Liver (tissue), 9 donors: Measurements from ENCODE around the gene DCAF16. TPM values are rescaled to one million over a fixed set of nuclear protein-coding genes. Genes with fewer than 3 reads are reported as not detected.

Experiments
- DNase-seq: peaks from one replicate; pipeline ENCODE4 v3.0.0-alpha.2; 2017; ENCODE audit warnings: low spot score
- H3K27ac ChIP-seq, 2 donors: one replicate each; pipeline ENCODE4 v1.7.0; 2013; ENCODE audit warnings: inconsistent platforms in 2 of 2, low read length in 2 of 2, control low read depth in 1 of 2, low read depth in 1 of 2, mild to moderate bottlenecking in 1 of 2
- H3K27me3 ChIP-seq, 4 donors: one replicate each; pipeline versions ENCODE4 v1.6.1 to v1.7.0; 2013; ENCODE audit warnings: low read length in 3 of 4, inconsistent platforms in 1 of 4, mild to moderate bottlenecking in 1 of 4, moderate library complexity in 1 of 4; ENCODE audit not compliant: control insufficient read depth in 4 of 4, insufficient read depth in 4 of 4
- H3K36me3 ChIP-seq, 4 donors: one replicate each; pipeline versions ENCODE4 v1.6.1 to v1.7.0; 2013; ENCODE audit warnings: low read length in 3 of 4, mild to moderate bottlenecking in 3 of 4, low read depth in 1 of 4, moderate library complexity in 1 of 4; ENCODE audit not compliant: control insufficient read depth in 4 of 4, insufficient read depth in 3 of 4
- H3K4me1 ChIP-seq, 4 donors: one replicate each; pipeline versions ENCODE4 v1.6.1 to v1.7.0; 2013; ENCODE audit warnings: low read length in 3 of 4, mild to moderate bottlenecking in 3 of 4, moderate library complexity in 1 of 4; ENCODE audit not compliant: control insufficient read depth in 4 of 4, insufficient read depth in 4 of 4
- H3K4me3 ChIP-seq, 3 donors: one replicate each; pipeline versions ENCODE4 v1.6.1 to v1.7.0; 2013; ENCODE audit warnings: low read length in 3 of 3, control low read depth in 1 of 3, low read depth in 1 of 3, mild to moderate bottlenecking in 1 of 3
- H3K9ac ChIP-seq, 2 donors: one replicate each; pipeline ENCODE4 v1.7.0; 2013; ENCODE audit warnings: low read length in 2 of 2, mild to moderate bottlenecking in 2 of 2, moderate library complexity in 2 of 2, control low read depth in 1 of 2, low read depth in 1 of 2
- H3K9me3 ChIP-seq, 4 donors: one replicate each; pipeline versions ENCODE4 v1.6.1 to v1.7.0; 2013; ENCODE audit warnings: low read length in 3 of 4; ENCODE audit not compliant: control insufficient read depth in 4 of 4
- EGR1 ChIP-seq, 2 donors: IDR thresholded peaks; 2 replicates each; pipeline ENCODE4 v1.6.1; 2016 to 2018; ENCODE audit warnings: antibody characterized with exemption in 2 of 2, low read depth in 2 of 2
- FOXA1 ChIP-seq: IDR thresholded peaks from 2 replicates; pipeline ENCODE4 v1.6.1; 2016; ENCODE audit warnings: antibody characterized with exemption
- FOXA2 ChIP-seq: IDR thresholded peaks from 2 replicates; pipeline ENCODE4 v1.6.1; 2016; ENCODE audit warnings: antibody characterized with exemption
- GABPA ChIP-seq, 2 donors: IDR thresholded peaks in 1 of 2; conservative IDR thresholded peaks in 1 of 2; 2 replicates each; pipeline ENCODE4 v1.6.1; 2016; ENCODE audit warnings: antibody characterized with exemption in 2 of 2, mild to moderate bottlenecking in 1 of 2, moderate library complexity in 1 of 2
- HNF4A ChIP-seq, 2 donors: conservative IDR thresholded peaks; 2 replicates each; pipeline ENCODE4 v1.6.1; 2016; ENCODE audit warnings: antibody characterized with exemption in 2 of 2, mild to moderate bottlenecking in 2 of 2
- HNF4G ChIP-seq: IDR thresholded peaks from 2 replicates; pipeline ENCODE4 v1.6.1; 2016; ENCODE audit warnings: antibody characterized with exemption
- JUND ChIP-seq, 2 donors: IDR thresholded peaks; 2 replicates each; pipeline ENCODE4 v1.6.1; 2016; ENCODE audit warnings: antibody characterized with exemption in 2 of 2
- NR2F2 ChIP-seq: IDR thresholded peaks from 2 replicates; pipeline ENCODE4 v1.6.1; 2016; ENCODE audit warnings: antibody characterized with exemption
- RAD21 ChIP-seq, 2 donors: IDR thresholded peaks; 2 replicates each; pipeline ENCODE4 v1.6.1; 2016; ENCODE audit warnings: antibody characterized with exemption in 2 of 2, mild to moderate bottlenecking in 2 of 2
- RXRA ChIP-seq, 2 donors: IDR thresholded peaks; 2 replicates each; pipeline ENCODE4 v1.6.1; 2017 to 2018; ENCODE audit warnings: antibody characterized with exemption in 2 of 2, mild to moderate bottlenecking in 1 of 2
- SP1 ChIP-seq: IDR thresholded peaks from 2 replicates; pipeline ENCODE4 v1.6.1; 2018; ENCODE audit warnings: antibody characterized with exemption, mild to moderate bottlenecking
- YY1 ChIP-seq: IDR thresholded peaks from 2 replicates; pipeline ENCODE4 v1.6.1; 2016; ENCODE audit warnings: antibody characterized with exemption, mild to moderate bottlenecking
- WGBS: extraction: QIAGEN DNeasy Blood & Tissue Kit; methylation state at CpG from one replicate; pipeline ENCODE4 v1.1.7; 2013; 5-methylcytosine and 5-hydroxymethylcytosine counted together
- polyA plus RNA-seq, 2 donors: library from polyadenylated mRNA; stranded (reverse) in 1 of 2; unstranded in 1 of 2; fragments of 200-250 nt in 1 of 2; fragments of >200 nt in 1 of 2; fragmentation: Nextera tagmentation in 1 of 2; extraction: Ambion mirVana in 1 of 2; gene quantifications; one replicate each; pipeline versions ENCODE4 v1.2.1 to v1.2.3, GENCODE V29; 2013 to 2015
- total RNA-seq, 2 donors: library from RNA; depleted of rRNA; stranded (reverse); fragments of >200 nt; gene quantifications; one replicate each; pipeline ENCODE4 v1.2.3, GENCODE V29; 2014
- TF ChIP-seq, protein P1 (sequence below): IDR thresholded peaks from 2 replicates; pipeline ENCODE4 v1.6.1; 2016; ENCODE audit warnings: antibody characterized with exemption, mild to moderate bottlenecking
- TF ChIP-seq, protein P2 (sequence below): IDR thresholded peaks from 2 replicates; pipeline ENCODE4 v1.6.1; 2016; ENCODE audit warnings: antibody characterized with exemption
- TF ChIP-seq, protein P3 (sequence below): IDR thresholded peaks from 2 replicates; pipeline ENCODE4 v1.6.1; 2016; ENCODE audit warnings: antibody characterized with exemption
- TF ChIP-seq, protein P4 (sequence below): fragments of 150-350 bp; IDR thresholded peaks from 2 replicates; pipeline ENCODE4 v1.5.1; 2017; ENCODE audit warnings: improper control_type of control experiment, low read depth, low read length; ENCODE audit not compliant: missing input control
- donor health status: healthy.
- donor health status: healthy.
- donor health status: healthy.
- donor health status: healthy.
- donor health status: healthy.

Gene DCAF16
- total and polyA plus RNA-seq, 4 donors: 1.6 to 13.4 (median 5.0) TPM

DNA sequence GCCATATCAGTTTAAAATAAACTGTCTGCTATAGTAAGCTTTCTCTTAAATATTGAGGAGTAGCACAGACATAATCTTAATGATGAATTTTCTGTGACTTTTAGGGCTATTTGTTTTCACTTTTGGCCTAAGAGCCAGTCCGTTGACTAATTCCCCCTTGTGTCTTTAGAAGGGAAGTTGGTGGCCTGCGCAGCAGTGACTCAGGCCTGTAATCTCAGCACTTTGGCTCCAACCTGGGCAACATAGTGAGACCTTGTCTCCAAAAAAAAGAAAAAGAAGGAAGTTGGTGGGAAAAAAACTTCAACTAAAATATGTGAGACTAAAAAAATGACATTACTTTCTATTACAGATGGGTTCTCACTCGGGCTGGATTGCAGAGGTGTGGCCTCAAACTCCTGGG is 3.6 kb upstream of the DCAF16 start (continued):
- TF ChIP-seq, protein P1, sequence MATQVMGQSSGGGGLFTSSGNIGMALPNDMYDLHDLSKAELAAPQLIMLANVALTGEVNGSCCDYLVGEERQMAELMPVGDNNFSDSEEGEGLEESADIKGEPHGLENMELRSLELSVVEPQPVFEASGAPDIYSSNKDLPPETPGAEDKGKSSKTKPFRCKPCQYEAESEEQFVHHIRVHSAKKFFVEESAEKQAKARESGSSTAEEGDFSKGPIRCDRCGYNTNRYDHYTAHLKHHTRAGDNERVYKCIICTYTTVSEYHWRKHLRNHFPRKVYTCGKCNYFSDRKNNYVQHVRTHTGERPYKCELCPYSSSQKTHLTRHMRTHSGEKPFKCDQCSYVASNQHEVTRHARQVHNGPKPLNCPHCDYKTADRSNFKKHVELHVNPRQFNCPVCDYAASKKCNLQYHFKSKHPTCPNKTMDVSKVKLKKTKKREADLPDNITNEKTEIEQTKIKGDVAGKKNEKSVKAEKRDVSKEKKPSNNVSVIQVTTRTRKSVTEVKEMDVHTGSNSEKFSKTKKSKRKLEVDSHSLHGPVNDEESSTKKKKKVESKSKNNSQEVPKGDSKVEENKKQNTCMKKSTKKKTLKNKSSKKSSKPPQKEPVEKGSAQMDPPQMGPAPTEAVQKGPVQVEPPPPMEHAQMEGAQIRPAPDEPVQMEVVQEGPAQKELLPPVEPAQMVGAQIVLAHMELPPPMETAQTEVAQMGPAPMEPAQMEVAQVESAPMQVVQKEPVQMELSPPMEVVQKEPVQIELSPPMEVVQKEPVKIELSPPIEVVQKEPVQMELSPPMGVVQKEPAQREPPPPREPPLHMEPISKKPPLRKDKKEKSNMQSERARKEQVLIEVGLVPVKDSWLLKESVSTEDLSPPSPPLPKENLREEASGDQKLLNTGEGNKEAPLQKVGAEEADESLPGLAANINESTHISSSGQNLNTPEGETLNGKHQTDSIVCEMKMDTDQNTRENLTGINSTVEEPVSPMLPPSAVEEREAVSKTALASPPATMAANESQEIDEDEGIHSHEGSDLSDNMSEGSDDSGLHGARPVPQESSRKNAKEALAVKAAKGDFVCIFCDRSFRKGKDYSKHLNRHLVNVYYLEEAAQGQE: no peak
- TF ChIP-seq GABPA (IDR thresholded peaks at IDR 0.05 in 1 of 2, conservative IDR thresholded peaks at IDR 0.05 in 1 of 2) (no peak), RXRA (IDR thresholded peaks at IDR 0.05) (no peak), SP1 (no peak)
- TF ChIP-seq, protein P2, sequence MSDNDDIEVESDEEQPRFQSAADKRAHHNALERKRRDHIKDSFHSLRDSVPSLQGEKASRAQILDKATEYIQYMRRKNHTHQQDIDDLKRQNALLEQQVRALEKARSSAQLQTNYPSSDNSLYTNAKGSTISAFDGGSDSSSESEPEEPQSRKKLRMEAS: no peak

DNA sequence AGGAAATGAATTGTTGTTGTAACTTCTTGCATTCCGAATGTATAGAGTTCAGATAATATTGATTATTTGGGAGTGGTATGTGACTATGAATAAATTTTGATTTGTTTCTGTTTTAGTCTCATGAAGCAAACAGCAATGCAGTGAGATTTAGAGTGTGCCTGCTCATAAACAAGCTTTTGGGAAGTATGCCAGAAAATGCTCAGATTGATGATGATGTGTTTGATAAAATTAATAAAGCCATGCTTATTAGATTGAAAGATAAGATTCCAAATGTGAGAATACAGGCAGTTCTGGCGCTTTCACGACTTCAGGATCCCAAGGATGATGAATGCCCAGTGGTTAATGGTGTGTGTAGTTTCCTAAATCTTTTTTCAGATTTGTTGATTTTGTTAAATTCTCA is 2.2 kb upstream of the DCAF16 start:
- no peak overlapping the region for H3K9ac ChIP-seq
- no peaks in the 10 kb centered on the region for H3K36me3 ChIP-seq
- no peaks in the 10 kb centered on the region for H3K9me3 ChIP-seq
- DNase-seq: no peak
- 81% methylated on average over 3 of the region's 3 CpGs for WGBS
- no peak overlapping the region for H3K27ac ChIP-seq
- H3K4me3 ChIP-seq: no peak overlapping the region
- TF ChIP-seq FOXA1: no peak
- TF ChIP-seq, protein P3, sequence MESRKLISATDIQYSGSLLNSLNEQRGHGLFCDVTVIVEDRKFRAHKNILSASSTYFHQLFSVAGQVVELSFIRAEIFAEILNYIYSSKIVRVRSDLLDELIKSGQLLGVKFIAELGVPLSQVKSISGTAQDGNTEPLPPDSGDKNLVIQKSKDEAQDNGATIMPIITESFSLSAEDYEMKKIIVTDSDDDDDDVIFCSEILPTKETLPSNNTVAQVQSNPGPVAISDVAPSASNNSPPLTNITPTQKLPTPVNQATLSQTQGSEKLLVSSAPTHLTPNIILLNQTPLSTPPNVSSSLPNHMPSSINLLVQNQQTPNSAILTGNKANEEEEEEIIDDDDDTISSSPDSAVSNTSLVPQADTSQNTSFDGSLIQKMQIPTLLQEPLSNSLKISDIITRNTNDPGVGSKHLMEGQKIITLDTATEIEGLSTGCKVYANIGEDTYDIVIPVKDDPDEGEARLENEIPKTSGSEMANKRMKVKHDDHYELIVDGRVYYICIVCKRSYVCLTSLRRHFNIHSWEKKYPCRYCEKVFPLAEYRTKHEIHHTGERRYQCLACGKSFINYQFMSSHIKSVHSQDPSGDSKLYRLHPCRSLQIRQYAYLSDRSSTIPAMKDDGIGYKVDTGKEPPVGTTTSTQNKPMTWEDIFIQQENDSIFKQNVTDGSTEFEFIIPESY: no peak
- H3K27me3 ChIP-seq: no peaks in the 10 kb centered on the region
- H3K4me1 ChIP-seq: peaks cover 5 to 24% (median 20%) of the 10 kb centered on the region in 4 donors

DNA sequence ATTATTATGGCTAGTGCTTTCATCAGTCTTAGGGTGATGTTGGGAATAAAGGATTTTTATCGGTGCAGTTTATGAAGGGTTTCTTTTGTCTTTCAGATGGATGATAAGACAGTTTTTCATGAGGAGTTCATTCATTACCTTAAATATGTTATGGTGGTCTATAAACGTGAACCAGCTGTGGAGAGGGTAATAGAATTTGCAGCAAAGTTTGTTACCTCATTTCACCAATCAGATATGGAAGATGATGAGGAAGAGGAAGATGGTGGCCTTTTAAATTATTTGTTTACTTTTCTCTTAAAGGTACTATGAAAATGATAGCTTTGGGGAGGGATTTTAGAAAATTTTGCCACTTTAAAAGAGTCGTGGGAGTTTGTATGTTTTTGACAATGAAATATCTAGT is 1.6 kb upstream of the DCAF16 start:
- DNase-seq: no peak
- Histone ChIP-seq H3K27me3 (no peaks in the 10 kb centered on the region), H3K4me3 (no peak overlapping the region), H3K9ac (no peak overlapping the region), H3K36me3 (no peaks in the 10 kb centered on the region), H3K4me1 (peaks cover 5 to 29% (median 27%) of the 10 kb centered on the region in 4 donors), H3K9me3 (no peaks in the 10 kb centered on the region), H3K27ac (no peak overlapping the region)
- WGBS: 31% methylated on average over 3 of the region's 3 CpGs
- TF ChIP-seq, protein P2: no peak
- TF ChIP-seq FOXA1 (no peak), HNF4G (no peak), HNF4A (conservative IDR thresholded peaks at IDR 0.05) (no peak), RAD21 (IDR thresholded peaks at IDR 0.05) (no peak), JUND (IDR thresholded peaks at IDR 0.05) (no peak), FOXA2 (no peak), YY1 (no peak), NR2F2 (no peak), GABPA (IDR thresholded peaks at IDR 0.05 in 1 of 2, conservative IDR thresholded peaks at IDR 0.05 in 1 of 2) (no peak), SP1 (no peak), EGR1 (IDR thresholded peaks at IDR 0.05; ENCODE audit: low read depth in 2 of 2) (no peak)
- TF ChIP-seq, protein P3: no peak
- TF ChIP-seq, protein P1: no peak
- TF ChIP-seq, protein P4, sequence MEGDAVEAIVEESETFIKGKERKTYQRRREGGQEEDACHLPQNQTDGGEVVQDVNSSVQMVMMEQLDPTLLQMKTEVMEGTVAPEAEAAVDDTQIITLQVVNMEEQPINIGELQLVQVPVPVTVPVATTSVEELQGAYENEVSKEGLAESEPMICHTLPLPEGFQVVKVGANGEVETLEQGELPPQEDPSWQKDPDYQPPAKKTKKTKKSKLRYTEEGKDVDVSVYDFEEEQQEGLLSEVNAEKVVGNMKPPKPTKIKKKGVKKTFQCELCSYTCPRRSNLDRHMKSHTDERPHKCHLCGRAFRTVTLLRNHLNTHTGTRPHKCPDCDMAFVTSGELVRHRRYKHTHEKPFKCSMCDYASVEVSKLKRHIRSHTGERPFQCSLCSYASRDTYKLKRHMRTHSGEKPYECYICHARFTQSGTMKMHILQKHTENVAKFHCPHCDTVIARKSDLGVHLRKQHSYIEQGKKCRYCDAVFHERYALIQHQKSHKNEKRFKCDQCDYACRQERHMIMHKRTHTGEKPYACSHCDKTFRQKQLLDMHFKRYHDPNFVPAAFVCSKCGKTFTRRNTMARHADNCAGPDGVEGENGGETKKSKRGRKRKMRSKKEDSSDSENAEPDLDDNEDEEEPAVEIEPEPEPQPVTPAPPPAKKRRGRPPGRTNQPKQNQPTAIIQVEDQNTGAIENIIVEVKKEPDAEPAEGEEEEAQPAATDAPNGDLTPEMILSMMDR: no peak
